Measurements from ENCODE around the gene SLC1A7.
"Not testable (repeated sequence)": the region's sequence is repeated elsewhere in the genome, so short reads cannot be mapped to it uniquely, and the experiment has no call there.

SLC1A7 gene

GRCh38 chr1:53142226-53142853 lies at the start of gene SLC1A7:
Gene SLC1A7, minus strand, starts transcription at chr1:53142638. Its CDS starts 189 bp downstream, at chr1:53142449.
- DNase-seq: no peak
- Mint-ChIP-seq H3K27me3 (no peaks in the 10 kb centered on the region), H3K36me3 (ENCODE audit: low read depth) (no peaks in the 10 kb centered on the region), H3K4me3 (no peak within 1 kb of the TSS), H3K27ac (no peak within 1 kb of the TSS), H3K9me3 (peaks cover 6% of the 10 kb centered on the region), H3K4me1 (no peaks in the 10 kb centered on the region)
- no peak for ATAC-seq

DNA sequence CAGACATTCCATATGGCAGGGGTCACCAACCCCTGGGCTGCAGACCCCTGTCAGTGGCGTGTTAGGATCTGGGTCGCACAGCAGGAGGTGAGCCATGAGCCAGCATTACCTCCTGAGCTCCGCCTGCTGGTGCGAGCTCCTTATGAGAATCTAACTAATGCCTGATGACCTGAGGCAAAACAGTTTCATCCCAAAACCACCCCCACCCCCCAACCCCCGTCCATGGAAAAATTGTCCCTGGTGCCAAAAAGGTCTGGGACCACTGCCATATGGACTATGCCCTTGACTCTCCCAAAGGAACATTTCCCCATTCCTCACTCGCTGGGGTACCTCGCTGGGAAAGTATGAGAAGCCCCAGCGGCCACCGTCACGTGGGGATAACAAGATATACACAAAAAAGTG lies 47.8 kb upstream of the SLC1A7 start:
- Mint-ChIP-seq H3K27me3 (peaks cover 5% of the 10 kb centered on the region), H3K27ac (no peak overlapping the region), H3K9me3 (no peaks in the 10 kb centered on the region), H3K4me1 (no peaks in the 10 kb centered on the region), H3K4me3 (no peak overlapping the region), H3K36me3 (ENCODE audit: low read depth) (no peaks in the 10 kb centered on the region)
- no peak for ATAC-seq
- no peak for DNase-seq

DNA sequence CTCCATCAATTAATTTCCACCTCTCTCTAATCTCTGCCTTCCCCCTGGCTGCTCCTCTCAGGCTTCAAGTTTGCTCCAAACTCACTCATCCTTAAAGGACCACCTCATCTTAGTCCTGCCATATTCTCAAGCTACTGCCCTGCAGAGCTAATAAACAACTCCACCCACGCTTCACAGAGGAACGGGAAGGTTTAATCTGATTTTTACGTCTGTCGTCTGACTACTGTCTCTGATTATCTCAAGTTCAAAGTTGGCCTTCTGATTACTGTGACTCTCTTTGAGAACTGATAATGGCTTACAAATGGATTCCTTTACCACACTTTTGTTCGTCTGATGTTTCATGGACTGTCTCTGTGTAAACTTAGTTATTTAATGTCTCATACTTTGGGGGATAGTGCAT lies 46.6 kb upstream of the SLC1A7 start:
- no peaks in the 10 kb centered on the region for H3K9me3 Mint-ChIP-seq
- ATAC-seq (no peak), DNase-seq (no peak)
- H3K4me1 Mint-ChIP-seq: no peaks in the 10 kb centered on the region
- H3K27me3 Mint-ChIP-seq: peaks cover 5% of the 10 kb centered on the region
- no peaks in the 10 kb centered on the region for H3K36me3 Mint-ChIP-seq (ENCODE audit: low read depth)
- H3K4me3 Mint-ChIP-seq: no peak overlapping the region
- H3K27ac Mint-ChIP-seq: no peak overlapping the region

DNA sequence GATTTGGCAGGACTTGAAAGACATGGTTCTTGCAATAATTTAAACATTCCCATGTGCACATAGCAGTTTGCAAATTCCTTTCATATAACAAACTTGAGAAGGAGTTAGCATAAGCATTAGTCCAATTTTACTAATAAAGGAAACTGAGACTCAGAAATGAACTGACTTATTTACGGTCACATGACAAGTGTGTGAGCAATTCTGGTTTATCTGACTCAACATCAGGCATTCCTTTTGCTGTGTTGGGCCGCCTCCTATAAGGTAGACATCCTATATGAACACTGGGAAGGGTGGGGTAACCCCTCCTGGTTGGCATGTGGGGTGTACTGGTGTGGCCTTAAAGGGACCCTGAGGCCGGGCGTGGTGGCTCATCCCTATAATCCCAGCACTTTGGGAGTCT lies 45.7 kb upstream of the SLC1A7 start:
- ATAC-seq (no peak), DNase-seq (no peak)
- Mint-ChIP-seq H3K27me3 (peaks cover 5% of the 10 kb centered on the region), H3K4me1 (no peaks in the 10 kb centered on the region), H3K27ac (no peak overlapping the region), H3K9me3 (no peaks in the 10 kb centered on the region), H3K36me3 (ENCODE audit: low read depth) (no peaks in the 10 kb centered on the region), H3K4me3 (no peak overlapping the region)

DNA sequence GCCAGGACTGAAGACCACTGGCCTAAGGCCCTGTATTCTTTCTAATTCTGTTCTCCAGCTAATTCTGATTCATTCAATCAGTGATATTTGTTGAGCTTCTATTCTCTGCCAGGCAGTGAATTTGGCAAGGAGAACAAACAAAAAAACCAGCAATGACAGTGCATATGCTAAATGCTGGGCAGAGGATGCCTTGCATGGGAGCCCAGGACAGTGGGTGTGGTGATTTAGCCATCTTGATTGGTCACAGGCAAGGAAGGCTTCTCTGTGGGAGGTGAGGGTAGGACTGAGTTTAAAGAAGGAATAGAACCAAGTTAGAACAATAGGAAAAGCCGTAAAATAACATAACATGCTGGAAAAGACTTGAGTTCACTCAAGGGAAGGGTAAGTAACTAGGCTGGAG lies 45.0 kb upstream of the SLC1A7 start:
- H3K36me3 Mint-ChIP-seq (ENCODE audit: low read depth): no peaks in the 10 kb centered on the region
- H3K9me3 Mint-ChIP-seq: no peaks in the 10 kb centered on the region
- H3K27ac Mint-ChIP-seq: no peak overlapping the region
- no peaks in the 10 kb centered on the region for H3K4me1 Mint-ChIP-seq
- H3K4me3 Mint-ChIP-seq: no peak overlapping the region
- H3K27me3 Mint-ChIP-seq: peaks cover 5% of the 10 kb centered on the region
- DNase-seq (no peak), ATAC-seq (no peak)

DNA sequence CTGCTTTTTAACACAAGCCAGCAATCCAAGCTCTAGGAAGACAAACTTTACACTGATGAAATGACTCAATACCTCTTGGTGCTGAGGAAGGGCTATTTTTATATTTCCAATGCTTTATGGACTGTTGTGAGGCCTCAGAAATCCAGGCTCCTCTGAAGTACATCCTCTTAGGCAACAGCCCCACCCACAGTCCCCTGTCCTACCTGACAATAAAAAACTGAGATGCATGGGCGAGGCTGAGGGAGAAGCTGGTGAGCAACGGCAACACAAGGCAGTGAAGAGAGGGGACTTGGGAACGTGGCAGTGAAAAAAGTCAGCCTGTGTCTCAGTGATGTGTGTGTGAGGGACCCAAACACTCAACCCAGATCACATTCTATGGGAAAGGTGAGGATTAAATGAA lies 44.1 kb upstream of the SLC1A7 start:
- ATAC-seq (no peak), DNase-seq (no peak)
- Mint-ChIP-seq H3K36me3 (ENCODE audit: low read depth) (no peaks in the 10 kb centered on the region), H3K9me3 (no peaks in the 10 kb centered on the region), H3K4me1 (no peaks in the 10 kb centered on the region), H3K27me3 (peaks cover 5% of the 10 kb centered on the region), H3K27ac (no peak overlapping the region), H3K4me3 (no peak overlapping the region)

GRCh38 chr1:53185955-53186297 lies 43.5 kb upstream of the SLC1A7 start:
- DNase-seq; H3K36me3 Mint-ChIP-seq (ENCODE audit: low read depth); ATAC-seq; H3K27ac Mint-ChIP-seq; H3K4me1 Mint-ChIP-seq; H3K27me3 Mint-ChIP-seq; H3K4me3 Mint-ChIP-seq; H3K9me3 Mint-ChIP-seq: not testable (repeated sequence)

DNA sequence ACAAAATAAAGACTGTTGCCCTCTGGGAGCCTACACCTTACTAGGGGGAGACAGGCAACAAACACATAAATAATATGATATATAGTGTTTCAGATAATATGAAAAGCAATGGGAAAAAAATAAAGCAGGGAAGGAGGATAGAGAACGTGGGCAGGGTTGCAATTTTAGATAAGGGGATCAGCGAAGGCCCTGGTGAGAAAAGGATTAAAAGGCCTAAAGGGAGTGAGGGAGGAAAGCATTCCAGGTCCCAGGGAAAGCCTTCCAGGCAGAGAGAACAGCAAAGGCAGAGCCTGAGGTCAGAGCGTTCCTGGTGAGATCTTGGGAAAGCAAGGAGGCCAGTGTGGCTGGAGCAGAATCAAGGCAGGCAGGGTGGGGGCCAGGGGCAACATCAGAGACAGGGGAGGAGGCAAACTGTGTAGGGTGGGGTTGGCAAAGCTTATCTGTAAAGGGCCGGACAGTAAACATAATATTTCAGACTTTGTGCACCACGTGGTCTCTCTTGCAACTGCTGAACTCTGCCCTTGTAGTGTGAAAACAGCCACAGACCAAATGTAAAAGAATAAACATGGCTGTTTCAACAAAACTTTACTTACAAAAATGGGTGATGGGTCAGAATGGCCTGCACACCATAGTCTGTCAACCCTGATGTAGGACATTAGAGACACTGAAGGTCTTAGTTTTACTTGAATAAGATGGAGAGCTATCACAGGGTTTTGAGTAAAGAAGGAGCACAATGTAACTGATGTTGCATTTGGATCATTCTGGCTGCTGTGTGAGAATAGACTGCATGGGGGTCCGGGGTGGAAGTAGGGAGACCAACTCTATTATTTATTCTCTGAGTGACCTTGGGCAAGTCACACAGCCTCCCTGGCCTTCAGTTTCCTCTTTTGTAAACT lies 40.9 kb upstream of the SLC1A7 start:
- no peaks in the 10 kb centered on the region for H3K9me3 Mint-ChIP-seq
- no peaks in the 10 kb centered on the region for H3K4me1 Mint-ChIP-seq
- H3K27me3 Mint-ChIP-seq: peaks cover 3% of the 10 kb centered on the region
- no peak overlapping the region for H3K4me3 Mint-ChIP-seq
- no peak overlapping the region for H3K27ac Mint-ChIP-seq
- ATAC-seq: no peak
- no peaks in the 10 kb centered on the region for H3K36me3 Mint-ChIP-seq (ENCODE audit: low read depth)
- DNase-seq: no peak

- Mint-ChIP-seq H3K27ac (no peak overlapping the region), H3K27me3 (peaks cover 3% of the 10 kb centered on the region), H3K4me1 (no peaks in the 10 kb centered on the region), H3K4me3 (no peak overlapping the region), H3K9me3 (no peaks in the 10 kb centered on the region), H3K36me3 (ENCODE audit: low read depth) (no peaks in the 10 kb centered on the region)
- no peak for DNase-seq
- no peak for ATAC-seq
These were observed 40.3 kb upstream of the SLC1A7 start for GRCh38 chr1:53182716-53183094.

DNA sequence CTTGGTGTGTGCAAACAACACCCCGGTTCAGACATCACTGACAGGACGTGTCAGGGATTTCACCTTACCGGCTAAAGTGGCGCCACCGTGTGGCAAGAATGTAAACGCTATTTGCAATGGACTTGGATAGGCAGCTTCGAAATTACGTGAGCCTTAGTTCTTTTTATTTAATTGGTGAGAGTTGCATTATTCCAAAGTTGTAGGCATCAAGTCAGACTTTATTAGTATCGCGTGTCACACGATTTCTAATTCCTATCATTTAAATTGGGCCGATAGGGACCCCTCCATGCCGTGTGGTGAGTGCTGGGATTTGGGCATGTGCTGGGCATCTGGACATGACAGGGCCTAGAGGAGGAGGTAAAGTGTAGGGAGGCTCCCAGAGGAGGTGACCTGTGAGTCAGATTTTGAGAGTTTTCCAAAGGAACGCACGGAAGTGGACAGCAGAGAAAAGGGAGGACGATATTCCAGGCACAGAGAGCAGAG lies 39.7 kb upstream of the SLC1A7 start:
- Mint-ChIP-seq H3K27ac (no peak overlapping the region), H3K4me3 (no peak overlapping the region), H3K36me3 (ENCODE audit: low read depth) (no peaks in the 10 kb centered on the region), H3K27me3 (peaks cover 3% of the 10 kb centered on the region), H3K9me3 (no peaks in the 10 kb centered on the region), H3K4me1 (no peaks in the 10 kb centered on the region)
- peak; percentile 87 for DNase-seq
- peak; percentile 62 for ATAC-seq

DNA sequence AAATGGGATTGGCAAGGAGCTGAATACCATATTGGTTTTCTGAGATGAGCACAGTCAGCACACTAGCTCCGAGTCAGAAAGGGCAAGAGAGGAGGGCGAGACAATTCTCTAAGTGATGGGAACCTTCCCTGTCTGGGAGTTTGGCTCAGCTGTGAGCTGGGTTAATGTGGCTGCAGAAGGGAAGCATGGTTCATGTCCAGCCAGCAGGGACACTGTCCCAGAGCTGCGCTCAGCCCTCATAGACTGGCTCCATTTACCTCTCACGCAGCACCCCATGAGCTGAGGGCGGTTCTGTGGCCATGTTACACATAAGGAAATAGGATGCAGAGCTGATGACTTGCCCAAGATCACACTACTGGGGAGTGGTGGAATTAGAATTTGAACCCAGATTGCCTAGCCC lies 38.5 kb upstream of the SLC1A7 start:
- Mint-ChIP-seq H3K4me3 (no peak overlapping the region), H3K27me3 (peaks cover 3% of the 10 kb centered on the region), H3K4me1 (no peaks in the 10 kb centered on the region), H3K27ac (no peak overlapping the region), H3K36me3 (ENCODE audit: low read depth) (no peaks in the 10 kb centered on the region), H3K9me3 (no peaks in the 10 kb centered on the region)
- ATAC-seq (no peak), DNase-seq (no peak)

DNA sequence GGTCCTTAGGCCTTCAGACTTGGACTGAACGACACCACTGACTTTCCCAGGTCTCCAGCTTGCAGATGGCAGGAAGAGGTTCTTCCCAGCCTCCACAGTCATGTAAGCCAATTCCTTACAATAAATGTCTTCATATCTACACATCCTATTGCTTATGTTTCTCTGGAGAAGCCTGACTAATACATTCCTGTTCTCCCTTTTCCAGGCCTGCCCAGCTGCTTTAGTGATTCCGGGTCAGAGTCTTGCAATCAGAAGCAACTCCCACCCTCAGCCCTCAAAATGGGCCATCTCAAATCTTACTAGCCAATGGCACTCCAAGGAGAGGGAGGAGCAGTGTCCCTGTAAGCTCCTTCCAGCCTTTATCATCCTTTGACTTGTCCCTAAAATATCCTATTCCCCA lies 37.8 kb upstream of the SLC1A7 start:
- H3K27ac Mint-ChIP-seq: no peak overlapping the region
- no peaks in the 10 kb centered on the region for H3K4me1 Mint-ChIP-seq
- no peak for ATAC-seq
- no peaks in the 10 kb centered on the region for H3K36me3 Mint-ChIP-seq (ENCODE audit: low read depth)
- H3K4me3 Mint-ChIP-seq: no peak overlapping the region
- no peaks in the 10 kb centered on the region for H3K9me3 Mint-ChIP-seq
- DNase-seq: no peak
- peaks cover 3% of the 10 kb centered on the region for H3K27me3 Mint-ChIP-seq

GRCh38 chr1:53176452-53177208 lies 34.2 kb upstream of the SLC1A7 start:
- Mint-ChIP-seq H3K27me3 (peaks cover 3% of the 10 kb centered on the region), H3K4me1 (peaks cover 4% of the 10 kb centered on the region), H3K9me3 (no peaks in the 10 kb centered on the region), H3K36me3 (ENCODE audit: low read depth) (no peaks in the 10 kb centered on the region), H3K27ac (no peak overlapping the region), H3K4me3 (no peak overlapping the region)
- DNase-seq: no peak
- ATAC-seq: no peak

GRCh38 chr1:53174971-53175913 lies 32.8 kb upstream of the SLC1A7 start:
- peaks cover 4% of the 10 kb centered on the region for H3K4me1 Mint-ChIP-seq
- no peak overlapping the region for H3K27ac Mint-ChIP-seq
- no peak for ATAC-seq
- H3K36me3 Mint-ChIP-seq (ENCODE audit: low read depth): no peaks in the 10 kb centered on the region
- no peak for DNase-seq
- peaks cover 1% of the 10 kb centered on the region for H3K27me3 Mint-ChIP-seq
- H3K9me3 Mint-ChIP-seq: no peaks in the 10 kb centered on the region
- no peak overlapping the region for H3K4me3 Mint-ChIP-seq
